Neuronal stem cell (in vitro differentiated cells): ENCODE data around the gene PTPN6.
A peak's percentile ranks its signal among the peaks of the same experiment; 100 is the strongest.

Source experiments
- DNase-seq: peaks from one replicate; pipeline ENCODE4 v3.0.0-alpha.2; 2013; ENCODE audit warnings: low spot score
- H2AFZ ChIP-seq: one replicate; pipeline ENCODE4 v1.6.1; 2013; ENCODE audit warnings: mild to moderate bottlenecking, low read length, inconsistent platforms
- H2AK5ac ChIP-seq: 2 replicates; pipeline ENCODE4 v1.6.1; 2013; ENCODE audit warnings: low read depth, mild to moderate bottlenecking, inconsistent platforms, low read length, moderate library complexity, mixed read lengths
- H2BK120ac ChIP-seq: 2 replicates; pipeline ENCODE4 v1.6.1; 2013; ENCODE audit warnings: low read depth, mild to moderate bottlenecking, inconsistent platforms, low read length, moderate library complexity, mixed read lengths
- H2BK12ac ChIP-seq: one replicate; pipeline ENCODE4 v1.6.1; 2013; ENCODE audit warnings: low read length, inconsistent platforms
- H2BK15ac ChIP-seq: 2 replicates; pipeline ENCODE4 v1.6.1; 2013; ENCODE audit warnings: mild to moderate bottlenecking, low read length, inconsistent platforms, mixed read lengths
- H2BK5ac ChIP-seq: one replicate; pipeline ENCODE4 v1.6.1; 2013; ENCODE audit warnings: inconsistent platforms, mild to moderate bottlenecking, low read length, moderate library complexity
- H3K14ac ChIP-seq: one replicate; pipeline ENCODE4 v1.6.1; 2013; ENCODE audit warnings: low read length, inconsistent platforms
- H3K18ac ChIP-seq: 2 replicates; pipeline ENCODE4 v1.6.1; 2013; ENCODE audit warnings: low read length, inconsistent platforms
- H3K23ac ChIP-seq: 2 replicates; pipeline ENCODE4 v1.6.1; 2013; ENCODE audit warnings: low read depth, mild to moderate bottlenecking, mixed read lengths, low read length, inconsistent platforms; ENCODE audit not compliant: poor library complexity
- H3K27ac ChIP-seq: replicated peaks from 3 replicates; pipeline ENCODE4 v1.5.1; 2013; ENCODE audit warnings: low read length, inconsistent platforms
- H3K27me3 ChIP-seq, 3 experiments: 2 replicates each; pipeline ENCODE4 v1.6.1; 2013; ENCODE audit warnings: low read length in 3 of 3, mild to moderate bottlenecking in 2 of 3, inconsistent platforms in 1 of 3, low read depth in 1 of 3, mixed read lengths in 1 of 3, moderate library complexity in 1 of 3; ENCODE audit not compliant: control insufficient read depth in 3 of 3, insufficient read depth in 3 of 3
- H3K36me3 ChIP-seq, 2 donors: replicated peaks in 1 of 2; 2 replicates each; pipeline ENCODE4 v1.6.1; 2013; ENCODE audit warnings: low read length in 2 of 2; ENCODE audit not compliant: control insufficient read depth in 2 of 2, insufficient read depth in 2 of 2
- H3K4ac ChIP-seq: 2 replicates; pipeline ENCODE4 v1.6.1; 2013; ENCODE audit warnings: inconsistent platforms, mild to moderate bottlenecking, low read length, moderate library complexity
- H3K4me1 ChIP-seq, 2 donors: 1 replicate in 1 of 2; 2 replicates in 1 of 2; pipeline ENCODE4 v1.6.1; 2013; ENCODE audit warnings: low read length in 2 of 2, low read depth in 1 of 2; ENCODE audit not compliant: control insufficient read depth in 2 of 2, insufficient read depth in 1 of 2
- H3K4me2 ChIP-seq: one replicate; pipeline ENCODE4 v1.6.1; 2013; ENCODE audit warnings: mild to moderate bottlenecking, low read length, inconsistent platforms; ENCODE audit not compliant: insufficient read depth, poor library complexity, severe bottlenecking
- H3K4me3 ChIP-seq, 2 donors: 2 replicates each; pipeline ENCODE4 v1.5.1; 2013; ENCODE audit warnings: low read length in 2 of 2, mild to moderate bottlenecking in 2 of 2, inconsistent platforms in 1 of 2, moderate library complexity in 1 of 2
- H3K79me1 ChIP-seq: one replicate; pipeline ENCODE4 v1.6.1; 2013; ENCODE audit warnings: low read depth, mild to moderate bottlenecking, inconsistent platforms, low read length, moderate library complexity
- H3K9ac ChIP-seq: one replicate; pipeline ENCODE4 v1.6.1; 2013; ENCODE audit warnings: mild to moderate bottlenecking, low read depth, low read length, inconsistent platforms; ENCODE audit not compliant: poor library complexity
- H3K9me3 ChIP-seq, 2 donors: replicated peaks in 1 of 2; 2 replicates each; pipeline versions ENCODE3 to v1.6.1; 2013; ENCODE audit warnings: low read length in 2 of 2, mild to moderate bottlenecking in 2 of 2, inconsistent platforms in 1 of 2, low read depth in 1 of 2, mixed read lengths in 1 of 2, moderate library complexity in 1 of 2; ENCODE audit not compliant: control insufficient read depth in 2 of 2, insufficient read depth in 1 of 2
- H4K8ac ChIP-seq: one replicate; pipeline ENCODE4 v1.6.1; 2013; ENCODE audit warnings: low read depth, mild to moderate bottlenecking, inconsistent platforms, low read length, moderate library complexity
- H4K91ac ChIP-seq: one replicate; pipeline ENCODE4 v1.6.1; 2013; ENCODE audit warnings: low read length, low read depth, mild to moderate bottlenecking, inconsistent platforms; ENCODE audit not compliant: poor library complexity
- WGBS, 2 donors: extraction: QIAGEN DNeasy Blood & Tissue Kit; methylation state at CpG; one replicate each; pipeline ENCODE4 v1.1.7; 2013; ENCODE audit warnings: missing lambda C conversion rate in 2 of 2, mixed read lengths in 1 of 2; ENCODE audit not compliant: insufficient read length in 2 of 2, insufficient replicate concordance in 1 of 2; ENCODE audit errors: extremely low coverage in 2 of 2; 5-methylcytosine and 5-hydroxymethylcytosine counted together

PTPN6 gene

DNA sequence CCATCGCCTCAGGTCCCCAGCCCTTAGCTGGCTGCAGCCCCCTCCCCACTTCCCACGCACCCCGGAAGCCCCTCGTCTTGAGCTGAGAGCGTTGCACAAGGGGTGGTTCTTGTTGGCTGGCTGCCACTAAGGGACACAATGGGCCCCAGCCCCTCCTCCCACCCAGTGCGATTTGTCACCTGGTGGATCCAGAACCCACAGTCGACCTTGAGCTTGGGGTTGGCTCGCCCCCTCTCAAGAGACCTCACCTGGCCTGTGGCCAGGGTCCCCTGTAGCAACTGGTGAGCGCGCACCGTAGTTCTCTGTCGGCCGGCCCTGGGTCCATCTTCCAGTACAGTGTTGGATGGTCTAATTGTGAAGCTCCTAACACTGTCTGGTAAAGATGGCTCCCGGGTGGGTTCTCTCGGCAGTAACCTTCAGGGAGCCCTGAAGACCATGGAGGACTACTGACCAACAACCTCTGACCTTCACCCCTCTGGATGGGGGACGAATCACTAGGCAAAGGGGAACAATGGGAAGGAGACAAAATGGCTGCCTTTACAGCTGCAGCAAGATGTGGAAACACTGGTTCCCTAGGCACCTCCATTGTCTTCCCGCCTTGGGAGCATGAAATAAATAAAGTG, 12.7 kb downstream of the PTPN6 start:
- Histone ChIP-seq H3K4me3 (no peak overlapping the region), H3K14ac (peak overlapping the region; percentile 67)

GRCh38 chr12:6964605-6965025, 13.5 kb downstream of the PTPN6 start:
- H3K79me1 ChIP-seq, result no peaks in the 10 kb centered on the region
- WGBS, 2 donors, result no CpG with 5 or more reads among the region's 8 CpGs
- H2BK15ac ChIP-seq, result no peak overlapping the region

More for the DNA sequence above, 12.7 kb downstream of the PTPN6 start:
- no CpG with 5 or more reads among the region's 17 CpGs for WGBS, 2 donors
- Histone ChIP-seq H3K18ac (no peak overlapping the region), H3K23ac (no peak overlapping the region), H2BK120ac (no peak overlapping the region), H2BK5ac (no peak overlapping the region), H3K4me2 (no peak overlapping the region), H3K9me3 (no peaks in the 10 kb centered on the region), H3K27ac (no peak overlapping the region), H3K9ac (no peak overlapping the region), H3K79me1 (no peaks in the 10 kb centered on the region), H4K8ac (no peak overlapping the region), H2AK5ac (no peak overlapping the region), H3K4ac (no peak overlapping the region), H3K4me1 (peaks cover 15 to 26% of the 10 kb centered on the region in 2 donors), H4K91ac (no peak overlapping the region), H2BK12ac (no peak overlapping the region), H2BK15ac (no peak overlapping the region), H3K27me3 (no peaks in the 10 kb centered on the region), H3K36me3 (peaks cover 29 to 48% of the 10 kb centered on the region in 2 donors), H2AFZ (peak overlapping the region; percentile 27)
- no peak for DNase-seq

GRCh38 chr12:6965026-6965661, 14.0 kb downstream of the PTPN6 start:
- peak; percentile 81 for DNase-seq
- H2BK5ac ChIP-seq, result no peak overlapping the region
- peaks cover 3% of the 10 kb centered on the region for H3K79me1 ChIP-seq
- no peaks in the 10 kb centered on the region for H3K27me3 ChIP-seq
- H3K4me1 ChIP-seq, result peaks cover 20 to 27% of the 10 kb centered on the region in 2 donors
- H3K4ac ChIP-seq, result no peak overlapping the region
- WGBS, 2 donors, result no CpG with 5 or more reads among the region's 12 CpGs
- peak overlapping the region; percentile 89 for H4K8ac ChIP-seq
- no peak overlapping the region for H2AK5ac ChIP-seq
- no peak overlapping the region for H2AFZ ChIP-seq
- H3K9me3 ChIP-seq, result no peaks in the 10 kb centered on the region
- H3K14ac ChIP-seq, result no peak overlapping the region
- H2BK15ac ChIP-seq, result no peak overlapping the region
- peaks cover 30 to 53% of the 10 kb centered on the region in 2 donors for H3K36me3 ChIP-seq
- no peak overlapping the region for H3K18ac ChIP-seq
- H4K91ac ChIP-seq, result no peak overlapping the region
- H3K9ac ChIP-seq, result peak overlapping the region; percentile 64
- H2BK12ac ChIP-seq, result no peak overlapping the region
- peak overlapping the region; percentile 14 for H3K27ac ChIP-seq
- no peak overlapping the region for H2BK120ac ChIP-seq
- H3K23ac ChIP-seq, result peak overlapping the region; percentile 30
- no peak overlapping the region for H3K4me2 ChIP-seq
- no peak overlapping the region for H3K4me3 ChIP-seq

More at GRCh38 chr12:6964605-6965025, 13.5 kb downstream of the PTPN6 start:
- Histone ChIP-seq H3K4me3 (no peak overlapping the region), H3K9me3 (no peaks in the 10 kb centered on the region), H4K91ac (no peak overlapping the region), H3K4ac (no peak overlapping the region), H2BK5ac (no peak overlapping the region), H3K4me1 (peaks cover 18 to 27% of the 10 kb centered on the region in 2 donors), H3K27ac (peak overlapping the region; percentile 14), H2BK120ac (no peak overlapping the region), H2AFZ (no peak overlapping the region), H3K27me3 (no peaks in the 10 kb centered on the region), H3K14ac (no peak overlapping the region), H3K9ac (peak overlapping the region; percentile 64), H3K36me3 (peaks cover 30 to 53% of the 10 kb centered on the region in 2 donors), H2BK12ac (no peak overlapping the region), H3K18ac (no peak overlapping the region), H2AK5ac (peak overlapping the region; percentile 24), H3K23ac (peak overlapping the region; percentile 30), H4K8ac (peak overlapping the region; percentile 89), H3K4me2 (no peak overlapping the region)
- DNase-seq, result no peak

- no peak overlapping the region for H4K91ac ChIP-seq
- H3K4me2 ChIP-seq, result no peak overlapping the region
- no peak overlapping the region for H2AFZ ChIP-seq
- no peak for DNase-seq
- H3K9me3 ChIP-seq, result no peaks in the 10 kb centered on the region
- no peak overlapping the region for H3K14ac ChIP-seq
- peaks cover 30 to 53% of the 10 kb centered on the region in 2 donors for H3K36me3 ChIP-seq
- no peak overlapping the region for H2BK15ac ChIP-seq
- H3K4ac ChIP-seq, result no peak overlapping the region
- no peak overlapping the region for H2BK120ac ChIP-seq
- no peak overlapping the region for H3K18ac ChIP-seq
- no CpG with 5 or more reads among the region's 4 CpGs for WGBS, 2 donors
- no peak overlapping the region for H3K23ac ChIP-seq
- no peak overlapping the region for H3K4me3 ChIP-seq
- no peak overlapping the region for H3K27ac ChIP-seq
- no peak overlapping the region for H4K8ac ChIP-seq
- H3K79me1 ChIP-seq, result peaks cover 3% of the 10 kb centered on the region
- peaks cover 19 to 26% of the 10 kb centered on the region in 2 donors for H3K4me1 ChIP-seq
- no peak overlapping the region for H2BK5ac ChIP-seq
- no peak overlapping the region for H3K9ac ChIP-seq
- H2BK12ac ChIP-seq, result no peak overlapping the region
- no peak overlapping the region for H2AK5ac ChIP-seq
- no peaks in the 10 kb centered on the region for H3K27me3 ChIP-seq
Measured at GRCh38 chr12:6965714-6966113, 14.6 kb downstream of the PTPN6 start.
